D721Med (cell line): ENCODE data around the gene RNU6-1.

ENCODE experiments used
- DNase-seq: peaks from one replicate; pipeline ENCODE4 v3.0.0; 2011; ENCODE audit warnings: low spot score; ENCODE audit not compliant: insufficient read length
- FAIRE-seq: peaks from 2 replicates; lab custom pipeline; 2011; peaks lifted over from hg19 to GRCh38; lab: Jason Lieb, UNC
- TF ChIP-seq, protein P1 (sequence below): IDR thresholded peaks from 2 replicates; pipeline ENCODE4 v1.5.1; 2012; ENCODE audit warnings: mild to moderate bottlenecking, control low read depth; ENCODE audit not compliant: insufficient read depth; ENCODE audit errors: missing control alignments

The RNU6-1 gene

DNA sequence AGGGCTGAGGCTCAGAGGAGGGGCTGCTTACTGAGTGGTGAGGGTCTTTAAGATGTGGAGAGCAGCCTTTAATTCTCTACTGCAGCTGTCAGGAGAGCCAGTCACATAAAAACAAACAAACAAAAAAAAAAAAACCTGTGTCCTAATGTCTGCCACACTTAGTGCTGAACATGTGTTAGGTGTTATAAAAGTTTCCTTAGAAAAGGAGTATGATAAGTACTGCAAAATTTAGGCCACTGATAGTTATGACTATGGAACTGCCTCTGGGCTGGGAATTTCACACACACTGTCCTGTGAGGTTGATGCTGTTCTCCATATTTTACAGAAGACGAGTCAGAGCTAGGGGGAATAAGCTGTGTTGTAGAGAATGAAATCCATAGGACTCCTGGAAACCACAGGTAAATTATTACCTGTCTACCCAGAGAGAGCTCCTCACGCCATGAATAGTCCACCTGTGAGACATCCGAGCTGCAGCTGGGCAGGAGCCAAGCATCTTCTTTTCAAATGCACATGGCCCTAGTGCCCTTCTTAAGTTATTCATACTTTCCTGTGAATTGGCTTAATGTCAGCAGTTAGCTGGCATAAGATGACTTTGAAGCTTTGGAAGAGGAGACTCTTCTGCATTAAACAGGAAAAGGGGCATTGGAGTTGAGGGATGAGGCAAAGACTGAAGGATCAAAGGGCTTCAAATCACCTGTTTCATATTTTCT, 49.1 kb downstream of the RNU6-1 start:
- TF ChIP-seq, protein P1, sequence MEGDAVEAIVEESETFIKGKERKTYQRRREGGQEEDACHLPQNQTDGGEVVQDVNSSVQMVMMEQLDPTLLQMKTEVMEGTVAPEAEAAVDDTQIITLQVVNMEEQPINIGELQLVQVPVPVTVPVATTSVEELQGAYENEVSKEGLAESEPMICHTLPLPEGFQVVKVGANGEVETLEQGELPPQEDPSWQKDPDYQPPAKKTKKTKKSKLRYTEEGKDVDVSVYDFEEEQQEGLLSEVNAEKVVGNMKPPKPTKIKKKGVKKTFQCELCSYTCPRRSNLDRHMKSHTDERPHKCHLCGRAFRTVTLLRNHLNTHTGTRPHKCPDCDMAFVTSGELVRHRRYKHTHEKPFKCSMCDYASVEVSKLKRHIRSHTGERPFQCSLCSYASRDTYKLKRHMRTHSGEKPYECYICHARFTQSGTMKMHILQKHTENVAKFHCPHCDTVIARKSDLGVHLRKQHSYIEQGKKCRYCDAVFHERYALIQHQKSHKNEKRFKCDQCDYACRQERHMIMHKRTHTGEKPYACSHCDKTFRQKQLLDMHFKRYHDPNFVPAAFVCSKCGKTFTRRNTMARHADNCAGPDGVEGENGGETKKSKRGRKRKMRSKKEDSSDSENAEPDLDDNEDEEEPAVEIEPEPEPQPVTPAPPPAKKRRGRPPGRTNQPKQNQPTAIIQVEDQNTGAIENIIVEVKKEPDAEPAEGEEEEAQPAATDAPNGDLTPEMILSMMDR, result no peak
- FAIRE-seq, result no peak

More for the DNA sequence above, 49.1 kb downstream of the RNU6-1 start:
- DNase-seq, result no peak
